Fibroblast of lung (primary cell): ENCODE results near the gene AADAT. TPM values are rescaled to one million over a fixed set of nuclear protein-coding genes. Genes with fewer than 3 reads are reported as not detected.

Experiments
- DNase-seq, 2 donors: peaks; one replicate each; pipeline versions ENCODE4 v3.0.0 to v3.0.0-alpha.2; 2010; ENCODE audit warnings: low read depth in 2 of 2
- H2AFZ ChIP-seq: 2 replicates; pipeline ENCODE4 v1.5.1; 2012; ENCODE audit warnings: low read length, control low read depth, inconsistent platforms
- H3K27ac ChIP-seq: 2 replicates; pipeline ENCODE4 v1.5.1; 2011; ENCODE audit warnings: low read length, control low read depth; ENCODE audit not compliant: insufficient read depth
- H3K27me3 ChIP-seq: 2 replicates; pipeline ENCODE4 v1.5.1; 2011; ENCODE audit warnings: mild to moderate bottlenecking, low read length; ENCODE audit not compliant: control insufficient read depth, insufficient read depth
- H3K36me3 ChIP-seq: 2 replicates; pipeline ENCODE4 v1.5.1; 2011; ENCODE audit warnings: low read length; ENCODE audit not compliant: control insufficient read depth, insufficient read depth
- H3K4me1 ChIP-seq: 2 replicates; pipeline ENCODE4 v1.5.1; 2011; ENCODE audit warnings: low read length; ENCODE audit not compliant: control insufficient read depth, insufficient read depth; ENCODE audit errors: extremely low read depth
- H3K4me2 ChIP-seq: 2 replicates; pipeline ENCODE4 v1.5.1; 2011; ENCODE audit warnings: low read length, control low read depth; ENCODE audit not compliant: insufficient read depth; ENCODE audit errors: extremely low read depth
- H3K4me3 ChIP-seq, 4 experiments: fragments of 200-600 bp in 1 of 4; sonication (generic) in 1 of 4; replicated peaks in 1 of 4; 2 replicates each; pipeline ENCODE4 v1.5.1; 2011 to 2016; ENCODE audit warnings: low read length in 4 of 4, low read depth in 3 of 4, mild to moderate bottlenecking in 3 of 4, control low read depth in 2 of 4, inconsistent platforms in 1 of 4, mixed read lengths in 1 of 4; ENCODE audit not compliant: insufficient read depth in 1 of 4; ENCODE audit errors: control extremely low read depth in 1 of 4
- H3K79me2 ChIP-seq: 2 replicates; pipeline ENCODE4 v1.5.1; 2012; ENCODE audit warnings: mild to moderate bottlenecking, low read length, inconsistent platforms; ENCODE audit not compliant: control insufficient read depth, insufficient read depth
- H3K9ac ChIP-seq: 2 replicates; pipeline ENCODE4 v1.5.1; 2011; ENCODE audit warnings: mild to moderate bottlenecking, low read length, control low read depth; ENCODE audit not compliant: insufficient read depth
- H3K9me3 ChIP-seq: 2 replicates; pipeline ENCODE4 v1.5.1; 2012; ENCODE audit warnings: low read depth, low read length; ENCODE audit not compliant: control insufficient read depth, insufficient read depth
- H4K20me1 ChIP-seq: 2 replicates; pipeline ENCODE4 v1.5.1; 2011; ENCODE audit warnings: low read length; ENCODE audit not compliant: control insufficient read depth, insufficient read depth; ENCODE audit errors: extremely low read depth
- CTCF ChIP-seq, 2 donors: IDR thresholded peaks in 1 of 2; conservative IDR thresholded peaks in 1 of 2; 1 replicate in 1 of 2; 2 replicates in 1 of 2; pipeline ENCODE4 v1.5.1; 2011 to 2012; ENCODE audit warnings: low read length in 2 of 2, control low read depth in 1 of 2, inconsistent platforms in 1 of 2, low read depth in 1 of 2, mild to moderate bottlenecking in 1 of 2
- EZH2 ChIP-seq: IDR thresholded peaks from 2 replicates; pipeline ENCODE4 v1.5.1; 2012; ENCODE audit warnings: low read length, control low read depth, mild to moderate bottlenecking; ENCODE audit errors: missing control alignments
- polyA plus RNA-seq, 2 donors: library from polyadenylated mRNA; depleted of rRNA in 1 of 2; stranded (reverse) in 1 of 2; unstranded in 1 of 2; fragments of >200 nt; gene quantifications; 2 replicates each; pipeline ENCODE4 v1.2.1, GENCODE V29; 2011 to 2012; ENCODE audit warnings: missing spikeins in 1 of 2
- total RNA-seq: library from RNA; depleted of rRNA; stranded (reverse); fragments of >200 nt; gene quantifications from 2 replicates; pipeline ENCODE4 v1.2.1, GENCODE V29; 2014

Gene AADAT
- total and polyA plus RNA-seq, 2 donors (not counting 1 experiment from before 2014, with no cell fraction given), result 3.5 to 7.6 TPM

GRCh38 chr4:170087163-170087700 lies 2.5 kb downstream of the AADAT start:
- Histone ChIP-seq H3K4me1 (peaks cover 3% of the 10 kb centered on the region), H3K9ac (no peak overlapping the region), H3K9me3 (no peaks in the 10 kb centered on the region), H3K4me2 (no peak overlapping the region), H3K27ac (no peak overlapping the region), H2AFZ (no peak overlapping the region), H3K79me2 (no peaks in the 10 kb centered on the region), H4K20me1 (no peaks in the 10 kb centered on the region), H3K4me3 (no peak overlapping the region), H3K36me3 (no peaks in the 10 kb centered on the region), H3K27me3 (no peaks in the 10 kb centered on the region)
- DNase-seq, result peak; percentile 2 to 58
- TF ChIP-seq EZH2 (no peak), CTCF (conservative IDR thresholded peaks at IDR 0.05 in 1 of 2, IDR thresholded peaks at IDR 0.05 in 1 of 2; ENCODE audit: low read depth in 1 of 2, low read length in 2 of 2) (no peak)

- H3K27me3 ChIP-seq, result no peaks in the 10 kb centered on the region
- H3K79me2 ChIP-seq, result no peaks in the 10 kb centered on the region
- no peak overlapping the region for H3K27ac ChIP-seq
- no peak overlapping the region for H2AFZ ChIP-seq
- TF ChIP-seq CTCF (conservative IDR thresholded peaks at IDR 0.05 in 1 of 2, IDR thresholded peaks at IDR 0.05 in 1 of 2; ENCODE audit: low read depth in 1 of 2, low read length in 2 of 2) (no peak), EZH2 (no peak)
- no peaks in the 10 kb centered on the region for H4K20me1 ChIP-seq
- H3K4me1 ChIP-seq, result no peaks in the 10 kb centered on the region
- no peak overlapping the region for H3K4me2 ChIP-seq
- no peak overlapping the region for H3K9ac ChIP-seq
- no peak for DNase-seq
- no peaks in the 10 kb centered on the region for H3K36me3 ChIP-seq
- H3K4me3 ChIP-seq, result no peak overlapping the region
- no peaks in the 10 kb centered on the region for H3K9me3 ChIP-seq
Observed at GRCh38 chr4:170083541-170083940, 6.2 kb downstream of the AADAT start.

- Histone ChIP-seq H3K4me2 (no peak overlapping the region), H3K27me3 (no peaks in the 10 kb centered on the region), H3K9ac (no peak overlapping the region), H4K20me1 (no peaks in the 10 kb centered on the region), H3K79me2 (no peaks in the 10 kb centered on the region), H2AFZ (no peak overlapping the region), H3K4me1 (no peaks in the 10 kb centered on the region), H3K4me3 (no peak overlapping the region), H3K36me3 (no peaks in the 10 kb centered on the region), H3K9me3 (no peaks in the 10 kb centered on the region), H3K27ac (no peak overlapping the region)
- peak in 1 of 2 donors; percentile 2 for DNase-seq
- TF ChIP-seq CTCF (conservative IDR thresholded peaks at IDR 0.05 in 1 of 2, IDR thresholded peaks at IDR 0.05 in 1 of 2; ENCODE audit: low read depth in 1 of 2, low read length in 2 of 2) (no peak), EZH2 (no peak)
Observed at GRCh38 chr4:170080496-170080895, 9.3 kb downstream of the AADAT start.
